HepG2 (cell line): ENCODE data around the gene IDUA. TPM values are rescaled to one million over a fixed set of nuclear protein-coding genes. Genes with fewer than 3 reads are reported as not detected.

Experiments used
- AGO2 ChIP-seq: fragments of 200-400 bp; formaldehyde crosslinking; optimal IDR thresholded peaks from 2 replicates; pipeline ENCODE3; 2017; ENCODE audit warnings: mild to moderate bottlenecking, low read depth, low read length, moderate library complexity
- HNRNPL ChIP-seq: fragments of 200-400 bp; formaldehyde crosslinking; IDR thresholded peaks from 2 replicates; pipeline ENCODE4 v1.6.1; 2017; ENCODE audit warnings: mild to moderate bottlenecking, low read depth, low read length
- HNRNPLL ChIP-seq: fragments of 200-400 bp; formaldehyde crosslinking; IDR thresholded peaks from 2 replicates; pipeline ENCODE4 v1.6.1; 2017; ENCODE audit warnings: mild to moderate bottlenecking, low read depth, low read length; ENCODE audit not compliant: poor library complexity, severe bottlenecking
- MXD1 ChIP-seq: sonication (generic); formaldehyde crosslinking; IDR thresholded peaks from 2 replicates; pipeline ENCODE4 v1.4.0; 2020; ENCODE audit warnings: mild to moderate bottlenecking, missing genetic modification reagents
- MYC ChIP-seq: sonication (generic); formaldehyde crosslinking; IDR thresholded peaks from 2 replicates; pipeline ENCODE4 v1.9.0; 2021; ENCODE audit warnings: missing genetic modification reagents, borderline replicate concordance
- PITX1 ChIP-seq: sonication (generic); formaldehyde crosslinking; IDR thresholded peaks from 2 replicates; pipeline ENCODE4 v1.5.1; 2020; ENCODE audit warnings: mild to moderate bottlenecking, missing genetic modification reagents
- RAD21 ChIP-seq: fragments of 450-650 bp; formaldehyde crosslinking; IDR thresholded peaks from 2 replicates; pipeline ENCODE4 v1.5.0; 2020; ENCODE audit warnings: mild to moderate bottlenecking
- ZFX ChIP-seq: sonication (generic); formaldehyde crosslinking; IDR thresholded peaks from 2 replicates; pipeline ENCODE4 v1.4.0; 2020; ENCODE audit warnings: mild to moderate bottlenecking, low read depth, missing genetic modification reagents, moderate library complexity
- ZFY ChIP-seq: sonication (generic); formaldehyde crosslinking; IDR thresholded peaks from 2 replicates; pipeline ENCODE4 v1.4.0; 2020; ENCODE audit warnings: missing genetic modification reagents
- ZMAT5 ChIP-seq: sonication (generic); formaldehyde crosslinking; IDR thresholded peaks from 2 replicates; pipeline ENCODE4 v1.5.0; 2020; ENCODE audit warnings: mild to moderate bottlenecking, low read depth, missing genetic modification reagents, borderline replicate concordance
- ZNF496 ChIP-seq: sonication (generic); formaldehyde crosslinking; IDR thresholded peaks from 2 replicates; pipeline ENCODE4 v1.8.1; 2023; ENCODE audit warnings: mild to moderate bottlenecking, moderate library complexity, missing genetic modification reagents; ENCODE audit not compliant: insufficient replicate concordance
- polyA plus RNA-seq, 8 experiments: library from polyadenylated mRNA; depleted of rRNA in 3 of 8; stranded (reverse) in 7 of 8; unstranded in 1 of 8; fragments of >200 nt; fragmentation: Illumina TruSeq in 4 of 8; extraction: Trizol in 4 of 8; gene quantifications; 2 replicates each; pipeline versions ENCODE4 v1.2.1 to v1.2.3, GENCODE V29; 2011 to 2016; ENCODE audit warnings: low read depth in 4 of 8, missing spikeins in 1 of 8, mixed read lengths in 1 of 8; ENCODE audit not compliant: insufficient read depth in 1 of 8
- total RNA-seq, 5 experiments: library from RNA; depleted of rRNA; stranded (reverse); fragments of >200 nt; fragmentation: Illumina TruSeq; extraction: Trizol; gene quantifications; 2 replicates each; pipeline ENCODE4 v1.2.3, GENCODE V29; 2016; ENCODE audit warnings: low read depth in 1 of 5
- TF ChIP-seq, protein P1 (sequence below): sonication (generic); formaldehyde crosslinking; IDR thresholded peaks from 2 replicates; pipeline ENCODE4 v1.4.0; 2020; ENCODE audit warnings: missing genetic modification reagents
- TF ChIP-seq, protein P2 (sequence below): sonication (generic); formaldehyde crosslinking; conservative IDR thresholded peaks from 2 replicates; pipeline ENCODE4 v1.8.0; 2022; ENCODE audit warnings: mild to moderate bottlenecking, moderate library complexity, missing genetic modification reagents

The IDUA gene
- total and polyA plus RNA-seq, 2 of the 13 experiments (the other 11 are each of a cell fraction or from before 2014, with no cell fraction given) = 0.77 to 1.0 TPM

DNA sequence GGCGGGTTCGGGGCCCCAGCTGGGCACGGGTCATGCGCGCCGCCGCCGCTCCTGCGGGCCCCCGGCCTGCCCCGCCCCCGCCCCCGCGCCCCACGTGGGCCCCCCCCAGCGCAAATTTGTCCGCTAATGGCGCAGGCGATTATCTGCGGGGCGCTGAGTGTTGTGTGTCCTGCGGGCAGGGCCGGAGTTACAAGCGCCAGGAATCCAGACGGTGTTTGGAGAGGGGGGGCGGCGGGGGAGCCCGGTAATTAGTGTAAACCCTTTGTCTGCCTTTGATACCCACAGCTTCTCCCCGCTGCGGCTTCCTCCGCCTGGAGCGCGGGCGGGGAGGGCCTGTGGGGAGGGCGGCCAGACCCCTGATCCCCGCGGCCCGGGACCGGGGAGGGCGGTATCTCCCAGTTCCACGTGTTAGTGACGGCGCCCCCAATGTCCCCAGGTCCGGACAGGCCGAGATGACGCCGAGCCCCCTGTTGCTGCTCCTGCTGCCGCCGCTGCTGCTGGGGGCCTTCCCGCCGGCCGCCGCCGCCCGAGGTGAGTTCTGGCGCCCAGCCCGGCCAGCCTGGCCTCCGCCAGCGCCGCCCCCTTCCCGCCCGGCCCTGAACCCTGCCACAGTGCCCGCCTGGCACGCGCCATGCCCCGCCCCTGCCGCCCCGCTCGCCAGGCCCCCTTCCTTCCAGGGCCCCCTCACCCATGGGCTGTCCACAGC lies 25.3 kb downstream of the IDUA start (continued):
- TF ChIP-seq ZFY (CRISPR knock-in tag) (peak; percentile 11; the same call in 1 of the 2 replicates), AGO2 (peak; percentile 53), MXD1 (CRISPR knock-in tag) (peak; percentile 22; the same call in 1 of the 2 replicates), ZFX (CRISPR knock-in tag) (0 out of 2 replicates have a peak, but pooled peaks have one; percentile 22), MYC (CRISPR knock-in tag) (peak; percentile 47; the same call in 1 of the 2 replicates), HNRNPLL (peak; percentile 97), ZNF496 (no peak), ZMAT5 (no peak), HNRNPL (peak; percentile 63; the same call in 1 of the 2 replicates), RAD21 (CRISPR knock-in tag) (0 out of 2 replicates have a peak, but pooled peaks have one; percentile 9), PITX1 (CRISPR knock-in tag) (no peak)
- TF ChIP-seq, protein P1, sequence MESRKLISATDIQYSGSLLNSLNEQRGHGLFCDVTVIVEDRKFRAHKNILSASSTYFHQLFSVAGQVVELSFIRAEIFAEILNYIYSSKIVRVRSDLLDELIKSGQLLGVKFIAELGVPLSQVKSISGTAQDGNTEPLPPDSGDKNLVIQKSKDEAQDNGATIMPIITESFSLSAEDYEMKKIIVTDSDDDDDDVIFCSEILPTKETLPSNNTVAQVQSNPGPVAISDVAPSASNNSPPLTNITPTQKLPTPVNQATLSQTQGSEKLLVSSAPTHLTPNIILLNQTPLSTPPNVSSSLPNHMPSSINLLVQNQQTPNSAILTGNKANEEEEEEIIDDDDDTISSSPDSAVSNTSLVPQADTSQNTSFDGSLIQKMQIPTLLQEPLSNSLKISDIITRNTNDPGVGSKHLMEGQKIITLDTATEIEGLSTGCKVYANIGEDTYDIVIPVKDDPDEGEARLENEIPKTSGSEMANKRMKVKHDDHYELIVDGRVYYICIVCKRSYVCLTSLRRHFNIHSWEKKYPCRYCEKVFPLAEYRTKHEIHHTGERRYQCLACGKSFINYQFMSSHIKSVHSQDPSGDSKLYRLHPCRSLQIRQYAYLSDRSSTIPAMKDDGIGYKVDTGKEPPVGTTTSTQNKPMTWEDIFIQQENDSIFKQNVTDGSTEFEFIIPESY = 0 out of 2 replicates have a peak, but pooled peaks have one; percentile 55
- TF ChIP-seq, protein P2, sequence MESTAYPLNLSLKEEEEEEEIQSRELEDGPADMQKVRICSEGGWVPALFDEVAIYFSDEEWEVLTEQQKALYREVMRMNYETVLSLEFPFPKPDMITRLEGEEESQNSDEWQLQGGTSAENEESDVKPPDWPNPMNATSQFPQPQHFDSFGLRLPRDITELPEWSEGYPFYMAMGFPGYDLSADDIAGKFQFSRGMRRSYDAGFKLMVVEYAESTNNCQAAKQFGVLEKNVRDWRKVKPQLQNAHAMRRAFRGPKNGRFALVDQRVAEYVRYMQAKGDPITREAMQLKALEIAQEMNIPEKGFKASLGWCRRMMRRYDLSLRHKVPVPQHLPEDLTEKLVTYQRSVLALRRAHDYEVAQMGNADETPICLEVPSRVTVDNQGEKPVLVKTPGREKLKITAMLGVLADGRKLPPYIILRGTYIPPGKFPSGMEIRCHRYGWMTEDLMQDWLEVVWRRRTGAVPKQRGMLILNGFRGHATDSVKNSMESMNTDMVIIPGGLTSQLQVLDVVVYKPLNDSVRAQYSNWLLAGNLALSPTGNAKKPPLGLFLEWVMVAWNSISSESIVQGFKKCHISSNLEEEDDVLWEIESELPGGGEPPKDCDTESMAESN = peak; percentile 90; the same call in 1 of the 2 replicates
